Stimulated activated CD4-positive, alpha-beta T cell treated with anti-CD3 and anti-CD28 coated beads, TNF-alpha, amount 100 ng/mL, for 1 hour (primary cell): ENCODE measurements around the gene ACSM2A.
"Not testable (repeated sequence)": the region's sequence is repeated elsewhere in the genome, so short reads cannot be mapped to it uniquely, and the experiment has no call there.

Experiments
- DNase-seq, 3 donors: peaks; one replicate each; pipeline ENCODE4 v3.0.0-alpha.2; 2020; ENCODE audit warnings: low read depth in 3 of 3, low spot score in 1 of 3

Gene ACSM2A

GRCh38 chr16:20451364-20451763 is at the start of gene ACSM2A:
ACSM2A (plus strand) TSS chr16:20451521; CDS start chr16:20460115, 8,594 bp downstream.
- DNase-seq: not testable (repeated sequence)

GRCh38 chr16:20402651-20403050 is 48.7 kb upstream of the ACSM2A start:
- no peak for DNase-seq

- no peak for DNase-seq
These were observed 46.7 kb upstream of the ACSM2A start, which contains the start of gene PDILT for GRCh38 chr16:20404637-20405036. PDILT (minus strand) TSS chr16:20404737; CDS start chr16:20399300, 5,437 bp downstream.

- no peak for DNase-seq
These were observed 41.8 kb upstream of the ACSM2A start, which contains the start of gene ACSM5 for GRCh38 chr16:20409398-20410120. ACSM5 (plus strand) TSS chr16:20409534; CDS start chr16:20411485, 1,951 bp downstream.

- DNase-seq: no peak
These were observed 41.1 kb upstream of the ACSM2A start for GRCh38 chr16:20410121-20410723.

GRCh38 chr16:20411055-20411454 is 40.3 kb upstream of the ACSM2A start:
- no peak for DNase-seq

GRCh38 chr16:20415541-20415940 is 35.8 kb upstream of the ACSM2A start:
- DNase-seq: no peak

GRCh38 chr16:20419093-20419492 is 32.2 kb upstream of the ACSM2A start:
- DNase-seq: not testable (repeated sequence)

GRCh38 chr16:20421748-20422147 is 29.6 kb upstream of the ACSM2A start:
- DNase-seq: not testable (repeated sequence)

GRCh38 chr16:20423772-20424128 is 27.6 kb upstream of the ACSM2A start:
- not testable (repeated sequence) for DNase-seq

- DNase-seq: no peak
These were observed 27.0 kb upstream of the ACSM2A start for GRCh38 chr16:20424129-20424866.

GRCh38 chr16:20427401-20427797 is 23.9 kb upstream of the ACSM2A start:
- not testable (repeated sequence) for DNase-seq

- DNase-seq: not testable (repeated sequence)
These were observed 21.8 kb upstream of the ACSM2A start for GRCh38 chr16:20429499-20429898.

- not testable (repeated sequence) for DNase-seq
These were observed 20.8 kb upstream of the ACSM2A start for GRCh38 chr16:20430480-20430879.

GRCh38 chr16:20430948-20431347 is 20.4 kb upstream of the ACSM2A start:
- DNase-seq: no peak

- DNase-seq: not testable (repeated sequence)
These were observed 12.4 kb upstream of the ACSM2A start for GRCh38 chr16:20438950-20439349.

- not testable (repeated sequence) for DNase-seq
These were observed 11.5 kb upstream of the ACSM2A start for GRCh38 chr16:20439820-20440231.

GRCh38 chr16:20440731-20441130 is 10.6 kb upstream of the ACSM2A start:
- not testable (repeated sequence) for DNase-seq

- no peak for DNase-seq
These were observed 10.1 kb upstream of the ACSM2A start for GRCh38 chr16:20441191-20441590.

GRCh38 chr16:20441859-20442258 is 9.5 kb upstream of the ACSM2A start:
- DNase-seq: not testable (repeated sequence)

GRCh38 chr16:20446652-20447393 is 4.5 kb upstream of the ACSM2A start:
- DNase-seq: not testable (repeated sequence)
